Neural crest cell (in vitro differentiated cells): ENCODE data around the gene ERC2. TPM values are rescaled to one million over a fixed set of nuclear protein-coding genes. Genes with fewer than 3 reads are reported as not detected.

ENCODE experiments used
- DNase-seq: peaks from one replicate; pipeline ENCODE4 v3.0.0; 2021; ENCODE audit warnings: low read depth, mixed read lengths, low spot score
- H3K27ac Mint-ChIP-seq: one replicate; pipeline ENCODE4 v1.8.0; 2021; ENCODE audit warnings: mild to moderate bottlenecking, mixed read lengths; ENCODE audit not compliant: unreplicated experiment
- H3K27me3 Mint-ChIP-seq: 2 replicates; pipeline ENCODE4 v1.8.0; 2021; ENCODE audit warnings: low read depth, mild to moderate bottlenecking, mixed read lengths
- H3K36me3 Mint-ChIP-seq: 2 replicates; pipeline ENCODE4 v1.8.0; 2021; ENCODE audit warnings: low read depth, mild to moderate bottlenecking, mixed read lengths
- H3K4me1 Mint-ChIP-seq: 2 replicates; pipeline ENCODE4 v1.8.0; 2021; ENCODE audit warnings: mixed read lengths
- H3K4me3 Mint-ChIP-seq: one replicate; pipeline ENCODE4 v1.8.0; 2021; ENCODE audit warnings: mild to moderate bottlenecking, mixed read lengths
- H3K9me3 Mint-ChIP-seq: 2 replicates; pipeline ENCODE4 v1.8.0; 2021; ENCODE audit warnings: mixed read lengths
- total RNA-seq: library from RNA; stranded (reverse); gene quantifications from 2 replicates; pipeline ENCODE4 v1.2.1, GENCODE V29; 2021
- TF ChIP-seq, protein P1 (sequence below): fragments of 200-600 bp; sonication (generic); conservative IDR thresholded peaks from 2 replicates; pipeline ENCODE4 v1.5.0; 2021; ENCODE audit warnings: antibody characterized with exemption, mild to moderate bottlenecking

The ERC2 gene
- total RNA-seq, 1 donor from 2014 or later = 13.5 TPM

DNA sequence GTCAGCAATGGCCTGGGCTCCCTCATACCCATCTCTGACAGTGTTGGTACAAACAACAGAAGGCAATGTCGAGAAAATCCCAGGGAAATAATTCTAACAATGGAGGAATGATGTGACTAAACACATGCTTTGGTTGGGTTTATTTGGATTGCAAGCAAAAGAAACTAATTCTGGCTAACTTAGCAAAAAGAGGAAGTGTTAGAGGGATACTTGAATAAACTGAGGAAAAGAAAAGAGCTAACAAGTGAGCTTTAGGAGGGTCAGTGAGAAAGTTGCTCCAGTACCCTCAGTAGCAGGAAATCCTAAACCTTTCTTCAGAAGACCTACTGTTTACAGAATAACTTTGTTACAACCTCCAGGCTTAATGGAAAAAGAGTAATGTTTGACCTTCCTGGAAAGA is 716.5 kb downstream of the ERC2 start:
- no peaks in the 10 kb centered on the region for H3K36me3 Mint-ChIP-seq
- H3K27ac Mint-ChIP-seq = peak overlapping the region; percentile 29
- peaks cover 15% of the 10 kb centered on the region for H3K4me1 Mint-ChIP-seq
- peaks cover 10% of the 10 kb centered on the region for H3K9me3 Mint-ChIP-seq
- TF ChIP-seq, protein P1, sequence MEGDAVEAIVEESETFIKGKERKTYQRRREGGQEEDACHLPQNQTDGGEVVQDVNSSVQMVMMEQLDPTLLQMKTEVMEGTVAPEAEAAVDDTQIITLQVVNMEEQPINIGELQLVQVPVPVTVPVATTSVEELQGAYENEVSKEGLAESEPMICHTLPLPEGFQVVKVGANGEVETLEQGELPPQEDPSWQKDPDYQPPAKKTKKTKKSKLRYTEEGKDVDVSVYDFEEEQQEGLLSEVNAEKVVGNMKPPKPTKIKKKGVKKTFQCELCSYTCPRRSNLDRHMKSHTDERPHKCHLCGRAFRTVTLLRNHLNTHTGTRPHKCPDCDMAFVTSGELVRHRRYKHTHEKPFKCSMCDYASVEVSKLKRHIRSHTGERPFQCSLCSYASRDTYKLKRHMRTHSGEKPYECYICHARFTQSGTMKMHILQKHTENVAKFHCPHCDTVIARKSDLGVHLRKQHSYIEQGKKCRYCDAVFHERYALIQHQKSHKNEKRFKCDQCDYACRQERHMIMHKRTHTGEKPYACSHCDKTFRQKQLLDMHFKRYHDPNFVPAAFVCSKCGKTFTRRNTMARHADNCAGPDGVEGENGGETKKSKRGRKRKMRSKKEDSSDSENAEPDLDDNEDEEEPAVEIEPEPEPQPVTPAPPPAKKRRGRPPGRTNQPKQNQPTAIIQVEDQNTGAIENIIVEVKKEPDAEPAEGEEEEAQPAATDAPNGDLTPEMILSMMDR = no peak
- H3K4me3 Mint-ChIP-seq = no peak overlapping the region
- H3K27me3 Mint-ChIP-seq = no peaks in the 10 kb centered on the region
- DNase-seq = no peak

DNA sequence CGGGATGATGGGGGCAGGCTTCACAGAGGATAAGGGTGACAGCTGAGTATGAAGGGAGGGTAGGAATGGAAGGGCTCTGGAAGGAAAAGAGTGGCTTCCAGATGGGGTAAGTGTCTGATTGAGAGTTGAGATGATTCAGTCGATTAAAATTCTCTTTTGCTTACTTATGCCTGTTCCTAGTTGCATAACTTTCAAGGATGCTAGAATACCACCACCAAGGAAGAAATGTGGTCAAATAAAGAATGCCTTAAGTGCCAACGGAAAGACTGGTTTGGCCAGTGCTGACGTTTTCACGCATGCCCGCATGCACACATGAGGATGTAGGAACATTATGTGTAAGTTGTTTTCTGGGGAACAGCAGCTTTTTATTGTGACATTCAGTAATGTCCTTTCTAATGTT is 717.7 kb downstream of the ERC2 start:
- Mint-ChIP-seq H3K36me3 (no peaks in the 10 kb centered on the region), H3K4me1 (peaks cover 5% of the 10 kb centered on the region), H3K27me3 (no peaks in the 10 kb centered on the region), H3K9me3 (peaks cover 10% of the 10 kb centered on the region), H3K27ac (no peak overlapping the region), H3K4me3 (no peak overlapping the region)
- no peak for DNase-seq
- TF ChIP-seq, protein P1 = no peak

DNA sequence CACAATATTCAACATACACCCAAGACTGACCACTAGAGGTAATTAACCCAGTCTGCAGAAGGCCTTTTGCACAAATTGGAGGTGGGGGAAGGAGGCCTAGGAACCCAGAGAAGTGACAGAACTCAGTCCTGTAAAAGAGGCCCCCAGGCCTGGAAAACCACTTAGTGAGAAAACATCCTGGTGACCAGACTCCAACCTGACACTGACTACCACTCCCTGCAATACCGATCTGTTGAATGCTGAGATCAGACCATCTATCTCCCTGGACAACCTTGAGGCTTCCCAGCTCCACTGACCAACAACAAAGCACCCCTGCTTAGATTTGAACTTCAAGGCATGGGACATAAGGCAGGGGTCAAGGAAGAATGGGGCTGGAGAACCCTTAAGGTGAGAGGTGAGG is 719.2 kb downstream of the ERC2 start:
- Mint-ChIP-seq H3K9me3 (peaks cover 10% of the 10 kb centered on the region), H3K4me1 (no peaks in the 10 kb centered on the region), H3K27me3 (no peaks in the 10 kb centered on the region), H3K4me3 (no peak overlapping the region), H3K36me3 (no peaks in the 10 kb centered on the region), H3K27ac (no peak overlapping the region)
- TF ChIP-seq, protein P1 = no peak
- no peak for DNase-seq

DNA sequence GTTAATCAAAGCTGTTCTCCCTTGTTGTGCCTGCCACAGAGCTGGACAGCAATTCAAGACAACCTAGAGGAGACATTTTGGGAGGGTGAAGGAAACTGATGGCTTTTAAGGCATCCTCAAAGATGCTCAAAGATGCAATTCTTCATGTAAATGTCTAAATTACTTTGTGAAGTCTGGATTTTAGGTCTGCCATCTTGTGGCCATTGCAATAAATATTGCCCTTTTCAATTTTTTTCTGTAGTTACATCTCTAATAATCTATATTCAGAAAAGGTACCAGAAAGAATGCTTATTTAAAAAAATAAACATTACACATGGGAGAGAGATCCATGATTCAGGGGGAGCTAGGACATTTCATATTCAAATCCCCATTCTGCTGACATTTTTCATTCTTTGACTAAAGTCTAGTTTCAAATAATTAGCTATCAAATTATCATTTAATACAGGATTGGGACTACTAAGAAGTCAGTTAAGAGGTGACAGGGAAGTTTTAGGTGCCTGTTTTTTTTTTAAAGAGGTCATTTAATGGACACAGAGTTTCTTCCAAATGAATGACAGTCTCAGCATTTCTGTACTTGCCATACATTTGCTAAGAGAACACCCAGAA is 721.4 kb downstream of the ERC2 start:
- no peak overlapping the region for H3K27ac Mint-ChIP-seq
- H3K27me3 Mint-ChIP-seq = no peaks in the 10 kb centered on the region
- no peak overlapping the region for H3K4me3 Mint-ChIP-seq
- H3K36me3 Mint-ChIP-seq = no peaks in the 10 kb centered on the region
- no peaks in the 10 kb centered on the region for H3K4me1 Mint-ChIP-seq
- H3K9me3 Mint-ChIP-seq = peaks cover 8% of the 10 kb centered on the region
- no peak for DNase-seq
- TF ChIP-seq, protein P1 = peak; percentile 69

DNA sequence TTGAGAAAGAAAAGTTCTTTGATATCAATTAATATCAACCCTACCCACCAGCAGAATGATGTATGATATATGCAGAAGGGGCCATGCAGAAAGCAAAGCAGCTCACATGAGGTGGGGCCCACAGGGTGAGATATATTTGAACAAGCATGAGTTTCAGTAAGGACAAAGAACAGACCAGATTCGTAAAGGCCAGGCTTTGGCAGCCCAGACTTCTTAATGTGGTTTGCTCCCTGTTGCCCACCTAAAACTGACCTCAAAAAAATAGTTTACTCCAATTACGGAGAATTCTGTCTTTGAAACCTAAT is 725.5 kb downstream of the ERC2 start:
- Mint-ChIP-seq H3K27me3 (no peaks in the 10 kb centered on the region), H3K27ac (no peak overlapping the region), H3K4me3 (no peak overlapping the region), H3K9me3 (no peaks in the 10 kb centered on the region), H3K4me1 (no peaks in the 10 kb centered on the region), H3K36me3 (peaks cover 2% of the 10 kb centered on the region)
- TF ChIP-seq, protein P1 = no peak
- no peak for DNase-seq
